D721Med (cell line): ENCODE measurements around the gene HELZ.
"Not testable (repeated sequence)": the region's sequence is repeated elsewhere in the genome, so short reads cannot be mapped to it uniquely, and the experiment has no call there.

Experiments used
- DNase-seq: peaks from one replicate; pipeline ENCODE4 v3.0.0; 2011; ENCODE audit warnings: low spot score; ENCODE audit not compliant: insufficient read length
- FAIRE-seq: peaks from 2 replicates; lab custom pipeline; 2011; peaks lifted over from hg19 to GRCh38; lab: Jason Lieb, UNC
- CTCF ChIP-seq: IDR thresholded peaks from 2 replicates; pipeline ENCODE4 v1.5.1; 2012; ENCODE audit warnings: mild to moderate bottlenecking, control low read depth; ENCODE audit not compliant: insufficient read depth; ENCODE audit errors: missing control alignments

Gene HELZ

GRCh38 chr17:67265436-67266019 is 20.5 kb upstream of the HELZ start:
- TF ChIP-seq CTCF: no peak
- FAIRE-seq (no peak), DNase-seq (no peak)

- FAIRE-seq: no peak
- no peak for DNase-seq
- TF ChIP-seq CTCF: no peak
Measured at GRCh38 chr17:67262435-67263117, 17.6 kb upstream of the HELZ start.

- FAIRE-seq (no peak), DNase-seq (no peak)
- TF ChIP-seq CTCF: no peak
Measured at GRCh38 chr17:67260170-67260987, 15.4 kb upstream of the HELZ start.

GRCh38 chr17:67258821-67259468 is 13.9 kb upstream of the HELZ start:
- no peak for FAIRE-seq
- TF ChIP-seq CTCF: no peak
- no peak for DNase-seq

- FAIRE-seq: no peak
- no peak for TF ChIP-seq CTCF
- no peak for DNase-seq
Measured at GRCh38 chr17:67256075-67256732, 11.2 kb upstream of the HELZ start.

GRCh38 chr17:67253384-67253783 is 8.4 kb upstream of the HELZ start:
- DNase-seq (no peak), FAIRE-seq (no peak)
- no peak for TF ChIP-seq CTCF

- not testable (repeated sequence) for DNase-seq, FAIRE-seq
Measured at GRCh38 chr17:67251586-67251985, 6.6 kb upstream of the HELZ start.
